GM12891 (cell line): ENCODE measurements around the gene DHODH.

Source experiments
- POLR2A ChIP-seq: IDR thresholded peaks from 2 replicates; pipeline ENCODE4 v1.6.1; 2011; ENCODE audit warnings: low read depth, low read length, control low read depth
- POLR2AphosphoS5 ChIP-seq: IDR thresholded peaks from 2 replicates; pipeline ENCODE4 v1.6.1; 2011; ENCODE audit warnings: low read depth, low read length, control low read depth
- SPI1 ChIP-seq: IDR thresholded peaks from 2 replicates; pipeline ENCODE4 v1.6.1; 2011; ENCODE audit warnings: low read depth, low read length, control low read depth
- TAF1 ChIP-seq: IDR thresholded peaks from 2 replicates; pipeline ENCODE4 v1.6.1; 2011; ENCODE audit warnings: low read depth, low read length, control low read depth

DNA sequence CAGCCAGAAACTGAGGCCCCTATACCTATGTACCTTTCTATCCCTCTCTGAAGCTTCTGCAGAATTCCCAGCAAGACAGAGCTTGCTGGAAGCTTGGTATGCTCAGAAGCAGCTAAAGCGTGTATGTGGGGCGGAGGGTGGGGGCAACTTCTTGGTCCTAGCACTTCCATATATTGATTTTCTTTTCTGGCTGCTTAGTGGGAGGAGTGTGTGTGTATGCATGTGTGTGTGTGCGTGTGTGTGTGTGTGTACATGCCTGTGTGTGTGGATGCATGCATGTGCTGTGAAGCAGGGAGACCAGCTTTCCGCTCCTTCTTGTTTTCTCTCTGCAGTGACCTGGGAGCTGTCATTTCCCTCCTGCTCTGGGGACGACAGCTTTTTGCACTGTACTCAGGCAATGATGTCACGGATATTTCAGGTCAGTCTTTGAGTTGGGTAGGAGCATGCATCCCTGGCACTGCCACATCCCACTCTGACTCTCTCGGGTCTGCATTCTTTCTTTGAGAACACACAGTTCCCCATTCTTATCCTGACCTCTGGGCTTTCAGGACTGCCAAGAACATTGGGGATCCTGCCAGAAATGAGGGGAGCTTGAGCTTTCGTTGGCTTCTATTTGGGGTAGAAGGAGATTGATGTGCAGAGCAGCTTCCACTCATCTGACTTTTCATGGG, 65.2 kb downstream of the DHODH start:
- TF ChIP-seq POLR2AphosphoS5: no peak
- no peak for TF ChIP-seq POLR2A
- no peak for TF ChIP-seq TAF1
- TF ChIP-seq SPI1: no peak
